ENCODE results near the gene PDS5B.

DNA sequence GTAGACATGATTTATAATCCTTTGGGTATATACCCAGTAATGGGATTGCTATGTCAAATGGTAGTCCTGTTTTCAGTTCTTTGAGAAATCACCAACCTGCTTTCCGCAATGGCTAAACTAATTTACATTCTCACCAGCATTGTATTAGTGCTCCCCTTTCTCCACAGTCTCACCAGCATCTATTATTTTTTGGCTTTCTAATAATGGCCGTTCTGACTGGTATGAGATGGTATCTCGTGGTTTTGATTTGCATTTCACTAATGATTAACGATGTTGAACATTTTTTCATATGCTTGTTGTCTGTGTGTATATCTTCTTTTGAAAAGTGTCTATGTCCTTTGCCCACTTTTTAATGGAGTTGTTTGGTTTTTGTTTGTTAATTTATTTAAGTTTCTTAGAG, 165.1 kb downstream of the PDS5B start:
- TF ChIP-seq, protein P1, sequence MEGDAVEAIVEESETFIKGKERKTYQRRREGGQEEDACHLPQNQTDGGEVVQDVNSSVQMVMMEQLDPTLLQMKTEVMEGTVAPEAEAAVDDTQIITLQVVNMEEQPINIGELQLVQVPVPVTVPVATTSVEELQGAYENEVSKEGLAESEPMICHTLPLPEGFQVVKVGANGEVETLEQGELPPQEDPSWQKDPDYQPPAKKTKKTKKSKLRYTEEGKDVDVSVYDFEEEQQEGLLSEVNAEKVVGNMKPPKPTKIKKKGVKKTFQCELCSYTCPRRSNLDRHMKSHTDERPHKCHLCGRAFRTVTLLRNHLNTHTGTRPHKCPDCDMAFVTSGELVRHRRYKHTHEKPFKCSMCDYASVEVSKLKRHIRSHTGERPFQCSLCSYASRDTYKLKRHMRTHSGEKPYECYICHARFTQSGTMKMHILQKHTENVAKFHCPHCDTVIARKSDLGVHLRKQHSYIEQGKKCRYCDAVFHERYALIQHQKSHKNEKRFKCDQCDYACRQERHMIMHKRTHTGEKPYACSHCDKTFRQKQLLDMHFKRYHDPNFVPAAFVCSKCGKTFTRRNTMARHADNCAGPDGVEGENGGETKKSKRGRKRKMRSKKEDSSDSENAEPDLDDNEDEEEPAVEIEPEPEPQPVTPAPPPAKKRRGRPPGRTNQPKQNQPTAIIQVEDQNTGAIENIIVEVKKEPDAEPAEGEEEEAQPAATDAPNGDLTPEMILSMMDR (IDR thresholded peaks at IDR 0.05) = no peak
- no peak for TF ChIP-seq ZFX (IDR thresholded peaks at IDR 0.05; ENCODE audit: borderline replicate concordance)

Data from 22Rv1 (cell line).